Natural killer cell (primary cell): ENCODE measurements around the gene SLC25A41. TPM values are rescaled to one million over a fixed set of nuclear protein-coding genes. Genes with fewer than 3 reads are reported as not detected.

ENCODE experiments used
- ATAC-seq, 3 donors: fragments of 150-1000 bp in 2 of 3; fragments of 200-7000 bp in 1 of 3; cut with Tn5 transposase; 1 replicate in 1 of 3; 2 replicates in 2 of 3; pipeline ENCODE4 v1.10.0; 2021; ENCODE audit warnings: mild to moderate bottlenecking in 2 of 3, moderate library complexity in 2 of 3
- DNase-seq, 2 donors: peaks; one replicate each; pipeline versions ENCODE4 v3.0.0 to v3.0.0-alpha.2; 2013 to 2021; ENCODE audit warnings: mixed read lengths in 1 of 2
- H3K27ac ChIP-seq: one replicate; pipeline ENCODE4 v1.5.1; 2013; ENCODE audit warnings: mild to moderate bottlenecking, low read length
- H3K27me3 ChIP-seq: one replicate; pipeline ENCODE4 v1.6.1; 2013; ENCODE audit warnings: low read length; ENCODE audit not compliant: control insufficient read depth, insufficient read depth
- H3K36me3 ChIP-seq: one replicate; pipeline ENCODE4 v1.6.1; 2013; ENCODE audit warnings: low read length; ENCODE audit not compliant: control insufficient read depth, insufficient read depth
- H3K4me1 ChIP-seq: one replicate; pipeline ENCODE4 v1.6.1; 2013; ENCODE audit warnings: low read length; ENCODE audit not compliant: control insufficient read depth, insufficient read depth
- H3K4me3 ChIP-seq: one replicate; pipeline ENCODE4 v1.5.1; 2013; ENCODE audit warnings: low read length
- H3K9me3 ChIP-seq: one replicate; pipeline ENCODE4 v1.6.1; 2013; ENCODE audit warnings: low read length; ENCODE audit not compliant: control insufficient read depth, insufficient read depth
- H3K27ac Mint-ChIP-seq, 2 donors: one replicate each; pipeline ENCODE4 v1.8.0; 2022; ENCODE audit warnings: mild to moderate bottlenecking in 2 of 2, mixed read lengths in 2 of 2, moderate library complexity in 1 of 2
- H3K27me3 Mint-ChIP-seq, 2 donors: one replicate each; pipeline ENCODE4 v1.8.0; 2022; ENCODE audit warnings: low read depth in 2 of 2, mixed read lengths in 2 of 2
- H3K36me3 Mint-ChIP-seq: one replicate; pipeline ENCODE4 v1.8.0; 2022; ENCODE audit warnings: mixed read lengths
- H3K4me1 Mint-ChIP-seq, 2 donors: one replicate each; pipeline ENCODE4 v1.8.0; 2022; ENCODE audit warnings: mixed read lengths in 2 of 2
- H3K4me3 Mint-ChIP-seq: one replicate; pipeline ENCODE4 v1.8.0; 2022; ENCODE audit warnings: mild to moderate bottlenecking, moderate library complexity, mixed read lengths
- H3K9me3 Mint-ChIP-seq, 2 donors: one replicate each; pipeline ENCODE4 v1.8.0; 2022; ENCODE audit warnings: mixed read lengths in 2 of 2
- CTCF ChIP-seq: fragments of 200-600 bp; IDR thresholded peaks from one replicate; pipeline ENCODE4 v1.8.0; 2022; ENCODE audit warnings: antibody characterized with exemption
- WGBS: methylation state at CpG from one replicate; pipeline ENCODE4 v1.1.7; 2013; ENCODE audit warnings: missing lambda C conversion rate; ENCODE audit not compliant: insufficient coverage; 5-methylcytosine and 5-hydroxymethylcytosine counted together
- intact Hi-C: fragments of 100-400 bp; cut with micrococcal nuclease; formaldehyde crosslinking; loops from one replicate; pipeline ENCODE4 v1.14.2; 2022
- total RNA-seq, 4 donors: library from RNA; stranded (reverse); fragments of 120-200 nt in 1 of 4; gene quantifications; one replicate each; pipeline versions ENCODE4 v1.2.3 to v1.2.4, GENCODE V29; 2013 to 2022

Gene SLC25A41
- total RNA-seq, 3 donors from 2014 or later (not counting 1 experiment from before 2014, with no cell fraction given): not detected

GRCh38 chr19:6425732-6426620 lies 7.6 kb downstream of the SLC25A41 start:
- peaks cover 36% of the 10 kb centered on the region for H3K4me1 ChIP-seq
- 95% methylated on average over 21 of the region's 21 CpGs for WGBS
- H3K27ac ChIP-seq: peak overlapping the region; percentile 96
- no peak for TF ChIP-seq CTCF
- H3K27ac Mint-ChIP-seq: peak overlapping the region; percentile 85 to 86
- H3K27me3 ChIP-seq: no peaks in the 10 kb centered on the region
- H3K4me1 Mint-ChIP-seq: peaks cover 30 to 40% of the 10 kb centered on the region in 2 donors
- H3K9me3 ChIP-seq: no peaks in the 10 kb centered on the region
- H3K4me3 ChIP-seq: peak overlapping the region; percentile 40
- peak in 1 of 2 donors; percentile 39 for DNase-seq
- intact Hi-C loops: loop anchor here (1.0 to 2.0 kb wide), 4 partner anchors 33 to 65 kb away; partner anchors contain the start of genes ALKBH7, CLPP and GTF2F1
- peak overlapping the region; percentile 82 for H3K4me3 Mint-ChIP-seq
- no peak for ATAC-seq
- no peaks in the 10 kb centered on the region for H3K9me3 Mint-ChIP-seq
- H3K36me3 Mint-ChIP-seq: no peaks in the 10 kb centered on the region
- H3K27me3 Mint-ChIP-seq: peaks cover 0 to 2% of the 10 kb centered on the region in 2 donors
- peaks cover 11% of the 10 kb centered on the region for H3K36me3 ChIP-seq

- H3K36me3 Mint-ChIP-seq: no peaks in the 10 kb centered on the region
- peak overlapping the region; percentile 82 for H3K4me3 Mint-ChIP-seq
- intact Hi-C loops: loop anchor here (1.0 to 2.0 kb wide), 4 partner anchors 32 to 64 kb away; partner anchors contain the start of genes ALKBH7, CLPP and GTF2F1
- H3K4me1 Mint-ChIP-seq: peaks cover 30 to 45% of the 10 kb centered on the region in 2 donors
- WGBS: 5% methylated on average over 43 of the region's 43 CpGs
- Histone ChIP-seq H3K36me3 (peaks cover 19% of the 10 kb centered on the region), H3K4me3 (peak overlapping the region; percentile 40), H3K27ac (peak overlapping the region; percentile 96), H3K4me1 (peaks cover 36% of the 10 kb centered on the region), H3K9me3 (no peaks in the 10 kb centered on the region), H3K27me3 (no peaks in the 10 kb centered on the region)
- peak; percentile 97 to 99 for DNase-seq
- TF ChIP-seq CTCF: no peak
- no peaks in the 10 kb centered on the region for H3K9me3 Mint-ChIP-seq
- peaks cover 0 to 2% of the 10 kb centered on the region in 2 donors for H3K27me3 Mint-ChIP-seq
- peak overlapping the region; percentile 85 to 86 for H3K27ac Mint-ChIP-seq
- peak; percentile 82 to 93 (median 82) for ATAC-seq
Observed at GRCh38 chr19:6424939-6425731, 8.4 kb downstream of the SLC25A41 start.

- Histone ChIP-seq H3K27ac (peak within 1 kb of the TSS; percentile 96), H3K4me1 (peaks cover 36% of the 10 kb centered on the region), H3K27me3 (no peaks in the 10 kb centered on the region), H3K9me3 (no peaks in the 10 kb centered on the region), H3K36me3 (peaks cover 27% of the 10 kb centered on the region), H3K4me3 (peak within 1 kb of the TSS; percentile 61)
- Mint-ChIP-seq H3K36me3 (no peaks in the 10 kb centered on the region), H3K27ac (peak within 1 kb of the TSS; percentile 85 to 86), H3K9me3 (no peaks in the 10 kb centered on the region), H3K4me1 (peaks cover 30 to 47% of the 10 kb centered on the region in 2 donors), H3K27me3 (peaks cover 0 to 2% of the 10 kb centered on the region in 2 donors), H3K4me3 (peak within 1 kb of the TSS; percentile 87)
- ATAC-seq: no peak
- TF ChIP-seq CTCF: no peak
- WGBS: under 1% methylated on average over 114 of the region's 114 CpGs
- peak; percentile 33 to 61 for DNase-seq
- intact Hi-C loops: loop anchor here (2.0 kb wide), 1 partner anchor 64 kb away; the partner anchor contains the start of gene CLPP
Observed at GRCh38 chr19:6424195-6424938, 9.2 kb downstream of the SLC25A41 start, which contains the start of gene KHSRP. Gene KHSRP (minus strand): TSS chr19:6424811. CDS start chr19:6424701, 110 bp downstream.
